Fibroblast of lung (primary cell): ENCODE measurements around the gene HNF4A.

Source experiments
- CTCF ChIP-seq, 2 donors: IDR thresholded peaks in 1 of 2; conservative IDR thresholded peaks in 1 of 2; 1 replicate in 1 of 2; 2 replicates in 1 of 2; pipeline ENCODE4 v1.5.1; 2011 to 2012; ENCODE audit warnings: low read length in 2 of 2, control low read depth in 1 of 2, inconsistent platforms in 1 of 2, low read depth in 1 of 2, mild to moderate bottlenecking in 1 of 2
- EZH2 ChIP-seq: IDR thresholded peaks from 2 replicates; pipeline ENCODE4 v1.5.1; 2012; ENCODE audit warnings: low read length, control low read depth, mild to moderate bottlenecking; ENCODE audit errors: missing control alignments

GRCh38 chr20:44407402-44408184, 52.1 kb downstream of the HNF4A start:
- TF ChIP-seq CTCF (conservative IDR thresholded peaks at IDR 0.05 in 1 of 2, IDR thresholded peaks at IDR 0.05 in 1 of 2; ENCODE audit: low read depth in 1 of 2, low read length in 2 of 2) (no peak), EZH2 (no peak)
